Progenitor cell of endocrine pancreas (in vitro differentiated cells): Measurements from ENCODE around the gene PPP6R1. TPM values are rescaled to one million over a fixed set of nuclear protein-coding genes. Genes with fewer than 3 reads are reported as not detected.
"Not testable (repeated sequence)": the region's sequence is repeated elsewhere in the genome, so short reads cannot be mapped to it uniquely, and the experiment has no call there.

Experiments used
- DNase-seq: peaks from one replicate; pipeline ENCODE4 v3.0.0; 2021; ENCODE audit warnings: low spot score; ENCODE audit not compliant: unreplicated experiment
- H3K27ac Mint-ChIP-seq: 2 replicates; pipeline ENCODE4 v1.8.0; 2021; ENCODE audit warnings: mild to moderate bottlenecking, moderate library complexity, mixed read lengths
- H3K27me3 Mint-ChIP-seq: 2 replicates; pipeline ENCODE4 v1.8.0; 2021; ENCODE audit warnings: mixed read lengths
- H3K36me3 Mint-ChIP-seq: 2 replicates; pipeline ENCODE4 v1.8.0; 2022; ENCODE audit warnings: mixed read lengths; ENCODE audit not compliant: insufficient read depth
- H3K4me1 Mint-ChIP-seq: 2 replicates; pipeline ENCODE4 v1.8.0; 2021; ENCODE audit warnings: low read depth, mixed read lengths
- H3K4me3 Mint-ChIP-seq: 2 replicates; pipeline ENCODE4 v1.8.0; 2021; ENCODE audit warnings: low read depth, mild to moderate bottlenecking, moderate library complexity, mixed read lengths
- H3K9me3 Mint-ChIP-seq: 2 replicates; pipeline ENCODE4 v1.8.0; 2021; ENCODE audit warnings: low read depth, mixed read lengths
- total RNA-seq: library from RNA; stranded (reverse); gene quantifications from 2 replicates; pipeline ENCODE4 v1.2.1, GENCODE V29; 2021
- TF ChIP-seq, protein P1 (sequence below): fragments of 200-600 bp; sonication (generic); IDR thresholded peaks from one replicate; pipeline ENCODE4 v1.5.0; 2021; ENCODE audit warnings: antibody characterized with exemption, mild to moderate bottlenecking; ENCODE audit not compliant: unreplicated experiment

PPP6R1 gene
- total RNA-seq, 1 donor from 2014 or later, result 72.3 TPM

DNA sequence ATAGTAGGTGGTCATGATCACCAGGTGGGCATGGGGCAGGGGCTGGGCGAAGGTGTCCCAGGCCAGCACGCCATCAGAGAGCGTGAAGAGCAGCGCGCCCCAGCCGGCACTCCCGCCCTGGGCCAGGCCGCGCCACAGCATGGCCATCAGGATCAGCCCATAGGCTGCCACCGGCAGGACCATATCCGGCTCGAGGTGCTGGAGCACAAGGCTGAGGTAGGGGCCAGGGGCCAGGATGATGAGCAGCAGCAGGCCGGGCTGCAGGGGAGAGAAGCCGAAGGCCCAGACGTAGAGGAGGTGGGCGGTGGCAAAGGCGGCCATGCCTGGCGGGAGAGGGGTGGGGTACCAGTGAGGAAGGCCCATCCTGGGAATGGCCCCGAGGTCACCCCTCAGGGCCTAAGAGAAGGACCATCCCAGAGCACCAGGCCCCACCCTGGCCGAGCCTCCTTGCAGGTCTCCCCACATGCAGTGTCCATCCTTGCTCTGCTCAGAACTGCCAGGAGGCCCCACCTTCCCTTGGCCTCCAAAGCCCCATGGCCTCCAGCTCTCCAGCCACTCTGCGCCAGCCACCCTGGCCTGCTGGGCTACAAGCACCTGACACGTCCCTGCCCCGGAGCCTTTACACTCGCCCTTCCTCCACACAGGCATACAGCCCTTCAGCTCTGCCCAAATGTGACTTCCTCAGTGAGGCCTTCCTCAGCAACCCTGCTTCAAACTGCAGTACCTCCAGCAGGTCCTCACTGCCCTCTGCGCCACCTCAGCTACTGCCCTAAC, 31.4 kb downstream of the PPP6R1 start:
- no peak for DNase-seq
- Mint-ChIP-seq H3K27me3 (no peaks in the 10 kb centered on the region), H3K27ac (peak overlapping the region; percentile 82), H3K36me3 (peaks cover 5% of the 10 kb centered on the region), H3K4me3 (no peak overlapping the region), H3K9me3 (no peaks in the 10 kb centered on the region), H3K4me1 (peaks cover 14% of the 10 kb centered on the region)
- TF ChIP-seq, protein P1, sequence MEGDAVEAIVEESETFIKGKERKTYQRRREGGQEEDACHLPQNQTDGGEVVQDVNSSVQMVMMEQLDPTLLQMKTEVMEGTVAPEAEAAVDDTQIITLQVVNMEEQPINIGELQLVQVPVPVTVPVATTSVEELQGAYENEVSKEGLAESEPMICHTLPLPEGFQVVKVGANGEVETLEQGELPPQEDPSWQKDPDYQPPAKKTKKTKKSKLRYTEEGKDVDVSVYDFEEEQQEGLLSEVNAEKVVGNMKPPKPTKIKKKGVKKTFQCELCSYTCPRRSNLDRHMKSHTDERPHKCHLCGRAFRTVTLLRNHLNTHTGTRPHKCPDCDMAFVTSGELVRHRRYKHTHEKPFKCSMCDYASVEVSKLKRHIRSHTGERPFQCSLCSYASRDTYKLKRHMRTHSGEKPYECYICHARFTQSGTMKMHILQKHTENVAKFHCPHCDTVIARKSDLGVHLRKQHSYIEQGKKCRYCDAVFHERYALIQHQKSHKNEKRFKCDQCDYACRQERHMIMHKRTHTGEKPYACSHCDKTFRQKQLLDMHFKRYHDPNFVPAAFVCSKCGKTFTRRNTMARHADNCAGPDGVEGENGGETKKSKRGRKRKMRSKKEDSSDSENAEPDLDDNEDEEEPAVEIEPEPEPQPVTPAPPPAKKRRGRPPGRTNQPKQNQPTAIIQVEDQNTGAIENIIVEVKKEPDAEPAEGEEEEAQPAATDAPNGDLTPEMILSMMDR, result no peak

DNA sequence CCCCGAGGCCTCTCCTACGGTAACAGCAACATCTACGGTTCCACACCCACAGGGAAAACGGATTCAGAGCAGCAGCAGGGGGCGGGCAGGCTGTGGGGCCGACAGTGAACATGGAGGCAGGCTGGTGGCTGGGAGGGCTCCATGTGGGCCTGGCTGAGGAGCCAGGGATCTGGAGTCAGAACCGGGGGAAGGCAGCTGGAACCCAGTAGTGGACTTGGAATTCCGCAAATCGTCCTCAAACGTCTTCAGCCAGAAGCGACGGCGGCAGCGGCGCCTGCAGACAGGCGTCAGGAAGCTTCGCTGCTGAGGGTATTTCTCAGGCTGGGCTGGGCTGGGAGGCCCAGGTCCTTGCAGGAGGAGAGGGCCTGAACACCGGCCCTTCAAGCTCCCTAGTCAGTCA, 32.0 kb downstream of the PPP6R1 start:
- Mint-ChIP-seq H3K4me3 (no peak overlapping the region), H3K4me1 (peaks cover 14% of the 10 kb centered on the region), H3K27me3 (no peaks in the 10 kb centered on the region), H3K36me3 (peaks cover 5% of the 10 kb centered on the region), H3K27ac (no peak overlapping the region), H3K9me3 (no peaks in the 10 kb centered on the region)
- DNase-seq, result no peak
- TF ChIP-seq, protein P1, result no peak

DNA sequence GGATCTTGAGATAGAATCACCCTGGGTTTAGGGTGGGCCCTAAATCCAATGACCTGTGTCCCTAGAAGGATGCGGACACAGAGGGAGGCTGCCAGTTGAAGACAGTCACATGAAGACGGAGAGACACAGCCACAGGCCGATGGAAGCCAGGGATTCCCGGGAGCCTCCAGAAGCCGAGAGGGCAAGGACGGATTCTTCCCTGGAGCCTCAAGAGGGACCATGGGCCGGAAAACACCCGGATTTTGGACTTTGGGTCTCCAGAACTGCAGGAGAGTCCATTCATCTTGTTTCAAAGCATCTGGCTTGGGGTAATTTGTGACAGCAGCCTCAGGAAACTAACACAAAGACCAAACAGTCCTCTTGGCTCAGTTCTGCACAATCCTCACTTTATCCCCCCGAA, 32.5 kb downstream of the PPP6R1 start:
- Mint-ChIP-seq H3K4me1 (peaks cover 14% of the 10 kb centered on the region), H3K4me3 (no peak overlapping the region), H3K9me3 (no peaks in the 10 kb centered on the region), H3K27me3 (no peaks in the 10 kb centered on the region), H3K27ac (no peak overlapping the region), H3K36me3 (peaks cover 7% of the 10 kb centered on the region)
- TF ChIP-seq, protein P1, result no peak
- no peak for DNase-seq

DNA sequence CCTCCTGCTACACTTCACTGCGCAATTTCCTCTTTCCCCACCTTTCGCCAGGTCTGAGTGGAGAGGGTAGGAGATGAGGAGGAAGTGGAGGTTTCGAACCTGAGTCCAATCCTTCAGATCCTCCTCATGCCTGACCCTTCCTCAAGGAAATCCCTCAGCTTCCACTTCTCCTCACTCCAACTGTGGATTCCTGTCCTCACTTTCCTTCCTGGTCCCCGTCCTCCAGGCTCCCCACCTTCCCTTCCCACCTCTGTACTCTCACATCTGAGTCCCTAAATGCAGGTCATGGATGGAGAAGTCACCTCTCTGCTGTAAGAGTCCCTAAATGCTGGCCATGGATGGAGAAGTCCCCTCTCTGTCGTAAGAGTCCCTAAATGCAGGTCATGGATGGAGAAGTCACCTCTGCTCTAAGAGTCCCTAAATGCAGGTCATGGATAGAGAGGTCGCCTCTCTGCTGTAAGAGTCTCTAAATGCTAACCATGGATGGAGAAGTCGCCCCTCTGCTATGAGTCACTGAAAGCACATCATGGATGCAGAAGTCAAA, 33.3 kb downstream of the PPP6R1 start:
- Mint-ChIP-seq H3K27ac (peak overlapping the region; percentile 26), H3K9me3 (peaks cover 1% of the 10 kb centered on the region)
- no peak for DNase-seq

DNA sequence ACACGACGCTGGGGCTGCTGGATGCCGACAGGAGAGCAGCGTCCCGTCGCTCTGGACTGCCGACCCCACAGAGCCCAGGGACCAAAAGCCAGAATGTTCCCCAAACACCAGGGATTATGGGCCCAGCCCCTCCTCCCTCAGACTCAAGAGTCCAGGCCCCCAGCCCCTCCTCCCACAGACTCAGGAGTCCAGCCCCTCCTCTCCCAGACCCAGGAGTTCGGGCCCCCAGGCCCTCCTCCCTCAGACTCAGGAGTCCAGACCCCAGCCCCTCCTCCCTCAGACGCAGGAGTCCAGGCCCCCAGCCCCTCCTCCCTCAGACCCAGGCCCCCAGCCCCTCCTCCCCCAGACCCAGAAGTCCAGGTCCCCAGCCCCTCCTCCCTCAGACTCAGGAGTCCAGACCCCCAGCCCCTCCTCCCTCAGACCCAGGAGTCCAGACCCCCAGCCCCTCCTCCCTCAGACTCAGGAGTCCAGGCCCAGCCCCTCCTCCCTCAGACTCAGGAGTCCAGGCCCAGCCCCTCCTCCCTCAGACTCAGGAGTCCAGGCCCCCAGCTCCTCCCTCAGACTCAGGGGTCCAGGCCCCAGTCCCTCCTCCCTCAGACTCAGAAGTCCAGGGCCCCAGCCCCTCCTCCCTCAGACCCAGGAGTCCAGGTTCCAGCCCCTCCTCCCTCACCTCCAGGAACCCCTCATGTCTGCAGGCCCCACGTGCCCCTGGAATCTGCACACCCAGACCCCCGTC, 34.0 kb downstream of the PPP6R1 start:
- not testable (repeated sequence) for H3K9me3 Mint-ChIP-seq, H3K4me3 Mint-ChIP-seq, H3K27me3 Mint-ChIP-seq, H3K27ac Mint-ChIP-seq, DNase-seq
- Mint-ChIP-seq H3K4me1 (peaks cover 14% of the 10 kb centered on the region), H3K36me3 (peaks cover 12% of the 10 kb centered on the region)

More for the DNA sequence above, 33.3 kb downstream of the PPP6R1 start:
- Mint-ChIP-seq H3K4me3 (no peak overlapping the region), H3K27me3 (no peaks in the 10 kb centered on the region), H3K4me1 (peaks cover 14% of the 10 kb centered on the region), H3K36me3 (peaks cover 8% of the 10 kb centered on the region)
- TF ChIP-seq, protein P1, result no peak
